Panc1 (cell line): ENCODE measurements around the gene ANXA6. TPM values are rescaled to one million over a fixed set of nuclear protein-coding genes. Genes with fewer than 3 reads are reported as not detected.

Experiments used
- ATAC-seq: fragments of 200-7000 bp; cut with Tn5 transposase; 2 replicates; pipeline ENCODE4 v1.9.1; 2020; ENCODE audit warnings: mild to moderate bottlenecking, moderate library complexity
- BruUV-seq: library from RNA; stranded (reverse); fragments of 400-500 nt; replicated peaks from 2 replicates; lab custom pipeline; 2021; lab: Mats Ljungman, UMichigan
- CTCF ChIA-PET: fragments of 300-600 bp; sonication (Branson Sonifier 250); formaldehyde crosslinking; loops from one replicate; lab custom pipeline; 2022; ENCODE audit warnings: antibody characterized with exemption; lab: Charles Lee
- POLR2A ChIA-PET: fragments of 300-600 bp; sonication (Branson Sonifier 250); formaldehyde crosslinking; loops from one replicate; lab custom pipeline; 2022; ENCODE audit warnings: antibody characterized with exemption; lab: Charles Lee
- DNase-seq: peaks from one replicate; pipeline ENCODE4 v3.0.0-alpha.2; 2010; ENCODE audit warnings: low read depth, low spot score
- H3K27ac ChIP-seq: 2 replicates; pipeline ENCODE4 v1.5.1; 2011; ENCODE audit warnings: mild to moderate bottlenecking, low read length, inconsistent platforms
- H3K27me3 ChIP-seq: fragments of 200-500 bp; sonication (Bioruptor generic); 2 replicates; pipeline ENCODE4 v1.6.0; 2014; ENCODE audit warnings: low read length, inconsistent platforms; ENCODE audit not compliant: control insufficient read depth, insufficient read depth
- H3K36me3 ChIP-seq: fragments of 200-500 bp; sonication (Bioruptor generic); 2 replicates; pipeline ENCODE4 v1.5.1; 2014; ENCODE audit warnings: inconsistent platforms, mild to moderate bottlenecking, low read length, moderate library complexity; ENCODE audit not compliant: control insufficient read depth, insufficient read depth
- H3K4me1 ChIP-seq: 2 replicates; pipeline ENCODE4 v1.5.1; 2011; ENCODE audit warnings: inconsistent platforms, mild to moderate bottlenecking, low read length, moderate library complexity; ENCODE audit not compliant: control insufficient read depth, insufficient read depth
- H3K4me3 ChIP-seq, 2 experiments: 2 replicates each; pipeline ENCODE4 v1.5.1; 2011 to 2012; ENCODE audit warnings: low read depth in 2 of 2, low read length in 2 of 2, mild to moderate bottlenecking in 2 of 2, inconsistent platforms in 1 of 2, moderate library complexity in 1 of 2
- H3K9me3 ChIP-seq: fragments of 200-500 bp; sonication (Bioruptor generic); 2 replicates; pipeline ENCODE4 v1.5.1; 2014; ENCODE audit warnings: low read depth, mild to moderate bottlenecking, inconsistent platforms, low read length, moderate library complexity; ENCODE audit not compliant: control insufficient read depth, insufficient read depth
- POLR2AphosphoS5 ChIP-seq: IDR thresholded peaks from 2 replicates; pipeline ENCODE4 v1.6.1; 2012; ENCODE audit warnings: mild to moderate bottlenecking, low read depth, low read length, moderate library complexity
- SIN3A ChIP-seq: IDR thresholded peaks from 2 replicates; pipeline ENCODE4 v1.6.1; 2012; ENCODE audit warnings: low read depth, mild to moderate bottlenecking, low read length, moderate library complexity, borderline replicate concordance; ENCODE audit not compliant: insufficient read depth
- TCF7L2 ChIP-seq: IDR thresholded peaks from 2 replicates; pipeline ENCODE4 v1.6.1; 2011; ENCODE audit warnings: mild to moderate bottlenecking, low read depth, low read length, inconsistent platforms
- in situ Hi-C: cut with HindIII; loops from 2 replicates; pipeline ENCODE4 v1.10.0; 2016; ENCODE audit warnings: low sequenced_read_pairs, low pct_unique_long_range_greater_than_20kb
- intact Hi-C: fragments of 100-400 bp; cut with micrococcal nuclease; formaldehyde crosslinking; loops from one replicate; pipeline ENCODE4 v1.10.0; 2022; ENCODE audit not compliant: unreplicated experiment
- total RNA-seq: library from RNA; stranded (reverse); gene quantifications from one replicate; pipeline ENCODE4 v1.2.1, GENCODE V29; 2021; ENCODE audit not compliant: unreplicated experiment
- TF ChIP-seq, protein P1 (sequence below), 2 experiments: IDR thresholded peaks; 2 replicates each; pipeline ENCODE4 v1.6.1; 2011 to 2012; ENCODE audit warnings: low read depth in 2 of 2, control low read depth in 1 of 2, low read length in 1 of 2, mild to moderate bottlenecking in 1 of 2, moderate library complexity in 1 of 2; ENCODE audit not compliant: insufficient read depth in 1 of 2
- TF ChIP-seq, protein P2 (sequence below): fragments of 450-650 bp; IDR thresholded peaks from 2 replicates; pipeline ENCODE4 v1.5.1; 2017; ENCODE audit warnings: mild to moderate bottlenecking

ANXA6 gene
- total RNA-seq, 1 experiment from 2014 or later: 60.0 TPM

DNA sequence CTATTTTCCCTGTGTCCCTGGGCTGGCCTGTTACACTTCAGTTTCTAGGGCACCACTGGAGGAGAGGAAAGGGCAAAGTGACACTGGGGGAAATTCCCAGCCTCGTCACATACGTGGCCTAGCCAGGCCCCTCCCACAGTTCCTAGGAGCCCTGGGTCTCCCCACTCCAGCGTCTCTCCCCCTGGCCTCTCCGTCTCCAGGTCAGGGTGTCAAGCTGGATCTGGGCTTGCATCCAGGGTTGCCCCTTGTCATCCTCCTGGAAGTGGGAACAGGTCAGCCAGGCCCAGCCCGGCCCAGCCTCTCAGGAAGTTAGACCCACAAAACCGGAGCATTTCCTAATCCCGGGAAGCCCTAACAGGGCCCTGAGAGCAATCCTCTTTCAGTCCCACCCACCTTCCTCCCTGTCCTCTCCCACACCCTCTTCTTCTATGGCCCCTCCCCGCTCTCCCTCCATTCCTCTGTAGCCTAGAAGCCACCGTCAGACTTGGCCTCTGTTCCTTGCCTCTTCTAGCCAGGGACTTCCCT is 72.0 kb downstream of the ANXA6 start:
- Histone ChIP-seq H3K27me3 (no peaks in the 10 kb centered on the region), H3K4me1 (peaks cover 19% of the 10 kb centered on the region), H3K27ac (no peak overlapping the region), H3K36me3 (no peaks in the 10 kb centered on the region), H3K4me3 (no peak overlapping the region), H3K9me3 (no peaks in the 10 kb centered on the region)
- TF ChIP-seq TCF7L2: no peak
- no peak for TF ChIP-seq POLR2AphosphoS5
- TF ChIP-seq, protein P1, sequence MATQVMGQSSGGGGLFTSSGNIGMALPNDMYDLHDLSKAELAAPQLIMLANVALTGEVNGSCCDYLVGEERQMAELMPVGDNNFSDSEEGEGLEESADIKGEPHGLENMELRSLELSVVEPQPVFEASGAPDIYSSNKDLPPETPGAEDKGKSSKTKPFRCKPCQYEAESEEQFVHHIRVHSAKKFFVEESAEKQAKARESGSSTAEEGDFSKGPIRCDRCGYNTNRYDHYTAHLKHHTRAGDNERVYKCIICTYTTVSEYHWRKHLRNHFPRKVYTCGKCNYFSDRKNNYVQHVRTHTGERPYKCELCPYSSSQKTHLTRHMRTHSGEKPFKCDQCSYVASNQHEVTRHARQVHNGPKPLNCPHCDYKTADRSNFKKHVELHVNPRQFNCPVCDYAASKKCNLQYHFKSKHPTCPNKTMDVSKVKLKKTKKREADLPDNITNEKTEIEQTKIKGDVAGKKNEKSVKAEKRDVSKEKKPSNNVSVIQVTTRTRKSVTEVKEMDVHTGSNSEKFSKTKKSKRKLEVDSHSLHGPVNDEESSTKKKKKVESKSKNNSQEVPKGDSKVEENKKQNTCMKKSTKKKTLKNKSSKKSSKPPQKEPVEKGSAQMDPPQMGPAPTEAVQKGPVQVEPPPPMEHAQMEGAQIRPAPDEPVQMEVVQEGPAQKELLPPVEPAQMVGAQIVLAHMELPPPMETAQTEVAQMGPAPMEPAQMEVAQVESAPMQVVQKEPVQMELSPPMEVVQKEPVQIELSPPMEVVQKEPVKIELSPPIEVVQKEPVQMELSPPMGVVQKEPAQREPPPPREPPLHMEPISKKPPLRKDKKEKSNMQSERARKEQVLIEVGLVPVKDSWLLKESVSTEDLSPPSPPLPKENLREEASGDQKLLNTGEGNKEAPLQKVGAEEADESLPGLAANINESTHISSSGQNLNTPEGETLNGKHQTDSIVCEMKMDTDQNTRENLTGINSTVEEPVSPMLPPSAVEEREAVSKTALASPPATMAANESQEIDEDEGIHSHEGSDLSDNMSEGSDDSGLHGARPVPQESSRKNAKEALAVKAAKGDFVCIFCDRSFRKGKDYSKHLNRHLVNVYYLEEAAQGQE (IDR thresholded peaks at IDR 0.05; ENCODE audit: insufficient read depth in 1 of 2, low read depth in 2 of 2, low read length in 1 of 2): no peak
- TF ChIP-seq, protein P2, sequence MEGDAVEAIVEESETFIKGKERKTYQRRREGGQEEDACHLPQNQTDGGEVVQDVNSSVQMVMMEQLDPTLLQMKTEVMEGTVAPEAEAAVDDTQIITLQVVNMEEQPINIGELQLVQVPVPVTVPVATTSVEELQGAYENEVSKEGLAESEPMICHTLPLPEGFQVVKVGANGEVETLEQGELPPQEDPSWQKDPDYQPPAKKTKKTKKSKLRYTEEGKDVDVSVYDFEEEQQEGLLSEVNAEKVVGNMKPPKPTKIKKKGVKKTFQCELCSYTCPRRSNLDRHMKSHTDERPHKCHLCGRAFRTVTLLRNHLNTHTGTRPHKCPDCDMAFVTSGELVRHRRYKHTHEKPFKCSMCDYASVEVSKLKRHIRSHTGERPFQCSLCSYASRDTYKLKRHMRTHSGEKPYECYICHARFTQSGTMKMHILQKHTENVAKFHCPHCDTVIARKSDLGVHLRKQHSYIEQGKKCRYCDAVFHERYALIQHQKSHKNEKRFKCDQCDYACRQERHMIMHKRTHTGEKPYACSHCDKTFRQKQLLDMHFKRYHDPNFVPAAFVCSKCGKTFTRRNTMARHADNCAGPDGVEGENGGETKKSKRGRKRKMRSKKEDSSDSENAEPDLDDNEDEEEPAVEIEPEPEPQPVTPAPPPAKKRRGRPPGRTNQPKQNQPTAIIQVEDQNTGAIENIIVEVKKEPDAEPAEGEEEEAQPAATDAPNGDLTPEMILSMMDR: no peak
- TF ChIP-seq SIN3A: no peak
- DNase-seq: no peak
- in situ Hi-C loops (no loop called here), intact Hi-C loops (no loop called here)
- no peak for ATAC-seq
- BruUV-seq: no TSS peak
- POLR2A ChIA-PET: no interaction called here
- CTCF ChIA-PET: no interaction called here

DNA sequence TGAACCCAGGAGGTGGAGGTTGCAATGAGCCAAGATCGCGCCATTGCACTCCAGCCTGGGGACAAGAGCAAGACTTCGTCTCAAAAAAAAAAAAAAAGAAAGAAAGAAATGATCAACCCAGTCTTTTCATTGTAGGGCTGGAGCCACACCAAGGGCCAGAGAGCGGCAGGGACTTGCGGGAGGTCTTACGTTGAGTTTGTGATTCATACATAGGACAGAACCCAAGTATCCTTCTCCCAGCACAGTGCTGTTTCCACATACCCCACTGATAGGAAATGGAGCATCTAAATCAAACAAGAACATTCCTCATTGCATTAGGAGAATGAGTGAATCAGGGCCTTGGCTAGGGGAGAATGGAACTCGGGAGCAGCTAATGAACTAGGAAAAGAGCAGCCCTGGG is 73.2 kb downstream of the ANXA6 start:
- ChIA-PET CTCF (interaction anchor here (0.5 kb wide), 1 partner anchor 118 kb away, joined by 3 read pairs; no protein-coding TSS in a partner anchor), POLR2A (no interaction called here)
- H3K36me3 ChIP-seq: no peaks in the 10 kb centered on the region
- TF ChIP-seq, protein P1 (IDR thresholded peaks at IDR 0.05; ENCODE audit: insufficient read depth in 1 of 2, low read depth in 2 of 2, low read length in 1 of 2): no peak
- TF ChIP-seq SIN3A: no peak
- no peak for TF ChIP-seq TCF7L2
- TF ChIP-seq POLR2AphosphoS5: no peak
- TF ChIP-seq, protein P2: no peak
- in situ Hi-C loops (no loop called here), intact Hi-C loops (no loop called here)
- DNase-seq (no peak), ATAC-seq (no peak)
- no peaks in the 10 kb centered on the region for H3K27me3 ChIP-seq
- H3K27ac ChIP-seq: no peak overlapping the region
- H3K9me3 ChIP-seq: no peaks in the 10 kb centered on the region
- BruUV-seq: no TSS peak
- no peak overlapping the region for H3K4me3 ChIP-seq
- H3K4me1 ChIP-seq: peaks cover 25% of the 10 kb centered on the region
